ENCODE measurements around the gene SOCS3. TPM values are rescaled to one million over a fixed set of nuclear protein-coding genes. Genes with fewer than 3 reads are reported as not detected.

Gene SOCS3
- total RNA-seq, 2 experiments from 2014 or later, result not detected

GRCh38 chr17:78376161-78376560, 16.3 kb upstream of the SOCS3 start:
- Histone ChIP-seq H3K4me1 (ENCODE audit: insufficient read depth, low read length, poor library complexity, severe bottlenecking) (peaks cover 24% of the 10 kb centered on the region), H3K9me2 (ENCODE audit: insufficient read depth, low read length) (no peaks in the 10 kb centered on the region), H2AFZ (ENCODE audit: low read length) (no peak overlapping the region), H3K79me2 (ENCODE audit: insufficient read depth, low read depth, low read length) (peaks cover 25% of the 10 kb centered on the region), H4K20me1 (ENCODE audit: insufficient read depth, low read length) (peaks cover 13% of the 10 kb centered on the region; the same call in 1 of the 2 replicates), H3K4me3 (ENCODE audit: low read depth, low read length, poor library complexity, severe bottlenecking) (no peak overlapping the region), H3K27ac (ENCODE audit: low read depth, low read length, poor library complexity, severe bottlenecking) (no peak overlapping the region), H3K36me3 (ENCODE audit: insufficient read depth, low read length) (peaks cover 9% of the 10 kb centered on the region; the same call in 1 of the 2 replicates), H3K4me2 (ENCODE audit: low read length) (no peak overlapping the region), H3K9me3 (ENCODE audit: low read length) (no peaks in the 10 kb centered on the region)
- ChIA-PET POLR2A (no interaction called here), CTCF (ENCODE audit: unreplicated experiment) (no interaction called here)
- BruUV-seq (replicated peaks), result no TSS peak
- TF ChIP-seq EZH2phosphoT487 (IDR thresholded peaks at IDR 0.05; ENCODE audit: borderline replicate concordance, low read depth, low read length), result no peak
- TF ChIP-seq, protein P1, sequence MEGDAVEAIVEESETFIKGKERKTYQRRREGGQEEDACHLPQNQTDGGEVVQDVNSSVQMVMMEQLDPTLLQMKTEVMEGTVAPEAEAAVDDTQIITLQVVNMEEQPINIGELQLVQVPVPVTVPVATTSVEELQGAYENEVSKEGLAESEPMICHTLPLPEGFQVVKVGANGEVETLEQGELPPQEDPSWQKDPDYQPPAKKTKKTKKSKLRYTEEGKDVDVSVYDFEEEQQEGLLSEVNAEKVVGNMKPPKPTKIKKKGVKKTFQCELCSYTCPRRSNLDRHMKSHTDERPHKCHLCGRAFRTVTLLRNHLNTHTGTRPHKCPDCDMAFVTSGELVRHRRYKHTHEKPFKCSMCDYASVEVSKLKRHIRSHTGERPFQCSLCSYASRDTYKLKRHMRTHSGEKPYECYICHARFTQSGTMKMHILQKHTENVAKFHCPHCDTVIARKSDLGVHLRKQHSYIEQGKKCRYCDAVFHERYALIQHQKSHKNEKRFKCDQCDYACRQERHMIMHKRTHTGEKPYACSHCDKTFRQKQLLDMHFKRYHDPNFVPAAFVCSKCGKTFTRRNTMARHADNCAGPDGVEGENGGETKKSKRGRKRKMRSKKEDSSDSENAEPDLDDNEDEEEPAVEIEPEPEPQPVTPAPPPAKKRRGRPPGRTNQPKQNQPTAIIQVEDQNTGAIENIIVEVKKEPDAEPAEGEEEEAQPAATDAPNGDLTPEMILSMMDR (conservative IDR thresholded peaks at IDR 0.05; ENCODE audit: low read length), result no peak
- no peak for DNase-seq (ENCODE audit: low spot score)
- intact Hi-C loops (cut with micrococcal nuclease; ENCODE audit: unreplicated experiment), result loop anchor here (5.0 kb wide), 1 partner anchor 46 kb away; no protein-coding TSS in a partner anchor

GRCh38 chr17:78375401-78376151, 15.7 kb upstream of the SOCS3 start:
- POLR2A ChIA-PET, result no interaction called here
- Histone ChIP-seq H3K79me2 (ENCODE audit: insufficient read depth, low read depth, low read length) (peaks cover 19% of the 10 kb centered on the region), H3K9me3 (ENCODE audit: low read length) (no peaks in the 10 kb centered on the region), H2AFZ (ENCODE audit: low read length) (no peak overlapping the region), H3K4me1 (ENCODE audit: insufficient read depth, low read length, poor library complexity, severe bottlenecking) (peaks cover 20% of the 10 kb centered on the region), H3K4me3 (ENCODE audit: low read depth, low read length, poor library complexity, severe bottlenecking) (no peak overlapping the region), H3K27ac (ENCODE audit: low read depth, low read length, poor library complexity, severe bottlenecking) (no peak overlapping the region), H4K20me1 (ENCODE audit: insufficient read depth, low read length) (peaks cover 11% of the 10 kb centered on the region; the same call in 1 of the 2 replicates), H3K36me3 (ENCODE audit: insufficient read depth, low read length) (0 out of 2 replicates have a peak, but pooled peaks cover 4% of the 10 kb centered on the region), H3K9me2 (ENCODE audit: insufficient read depth, low read length) (no peaks in the 10 kb centered on the region), H3K4me2 (ENCODE audit: low read length) (no peak overlapping the region)
- intact Hi-C loops (cut with micrococcal nuclease; ENCODE audit: unreplicated experiment), result loop anchor here (5.0 kb wide), 1 partner anchor 47 kb away; no protein-coding TSS in a partner anchor
- BruUV-seq (replicated peaks), result no TSS peak
- CTCF ChIA-PET (ENCODE audit: unreplicated experiment), result no interaction called here
- no peak for DNase-seq (ENCODE audit: low spot score)
- TF ChIP-seq, protein P1 (conservative IDR thresholded peaks at IDR 0.05; ENCODE audit: low read length), result no peak
- no peak for TF ChIP-seq EZH2phosphoT487 (IDR thresholded peaks at IDR 0.05; ENCODE audit: borderline replicate concordance, low read depth, low read length)

Data from OCI-LY7 (cell line).